Coronary artery (tissue), 2 donors: Measurements from ENCODE around the gene SVOPL.
A peak's percentile ranks its signal among the peaks of the same experiment; 100 is the strongest.

Experiments used
- DNase-seq: peaks from one replicate; pipeline ENCODE4 v3.0.0-alpha.2; 2017; ENCODE audit warnings: low spot score
- H3K27ac ChIP-seq, 2 donors: fragments of 200-600 bp; sonication (generic); one replicate each; pipeline ENCODE4 v1.5.1; 2016 to 2019
- H3K4me3 ChIP-seq: fragments of 200-600 bp; sonication (generic); 2 replicates; pipeline ENCODE4 v1.5.1; 2016; ENCODE audit warnings: mild to moderate bottlenecking, moderate library complexity
- TF ChIP-seq, protein P1 (sequence below): fragments of 200-600 bp; sonication (generic); IDR thresholded peaks from one replicate; pipeline ENCODE4 v1.5.1; 2019; ENCODE audit warnings: antibody characterized with exemption

Gene SVOPL

DNA sequence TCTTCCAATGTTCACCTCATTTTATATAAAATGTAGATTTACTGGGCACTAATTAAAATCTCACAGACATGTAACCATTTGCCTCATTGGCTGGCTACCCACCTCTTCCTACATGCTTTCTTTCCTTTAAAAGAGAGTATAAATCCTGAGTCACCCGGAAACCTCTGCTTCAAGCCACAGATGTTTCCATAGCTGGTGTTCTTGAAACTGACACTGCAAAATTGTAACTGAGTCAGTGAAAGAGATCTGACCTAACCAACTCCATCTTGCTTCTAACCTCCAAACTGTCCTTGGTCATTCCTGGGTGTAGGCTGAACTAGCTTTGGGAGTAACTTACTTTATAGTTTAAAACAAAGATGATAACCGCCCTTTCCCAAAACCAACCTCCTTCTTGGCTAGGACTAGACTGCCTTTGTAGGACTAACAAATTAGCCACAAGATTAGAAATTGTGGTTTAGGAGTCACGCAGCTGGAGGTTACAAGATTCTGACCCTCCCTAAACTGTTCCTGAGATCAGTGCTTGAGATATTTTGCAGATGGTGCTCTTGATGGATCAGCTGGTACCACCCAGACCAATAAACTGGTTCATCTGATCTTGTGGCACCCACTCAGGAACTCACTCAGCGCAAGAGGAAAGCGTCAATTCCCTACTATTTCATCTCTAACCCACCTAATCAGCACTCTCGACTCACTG lies 33.5 kb downstream of the SVOPL start:
- no peak for DNase-seq
- H3K27ac ChIP-seq, result no peak overlapping the region
- no peak overlapping the region for H3K4me3 ChIP-seq
- TF ChIP-seq, protein P1, sequence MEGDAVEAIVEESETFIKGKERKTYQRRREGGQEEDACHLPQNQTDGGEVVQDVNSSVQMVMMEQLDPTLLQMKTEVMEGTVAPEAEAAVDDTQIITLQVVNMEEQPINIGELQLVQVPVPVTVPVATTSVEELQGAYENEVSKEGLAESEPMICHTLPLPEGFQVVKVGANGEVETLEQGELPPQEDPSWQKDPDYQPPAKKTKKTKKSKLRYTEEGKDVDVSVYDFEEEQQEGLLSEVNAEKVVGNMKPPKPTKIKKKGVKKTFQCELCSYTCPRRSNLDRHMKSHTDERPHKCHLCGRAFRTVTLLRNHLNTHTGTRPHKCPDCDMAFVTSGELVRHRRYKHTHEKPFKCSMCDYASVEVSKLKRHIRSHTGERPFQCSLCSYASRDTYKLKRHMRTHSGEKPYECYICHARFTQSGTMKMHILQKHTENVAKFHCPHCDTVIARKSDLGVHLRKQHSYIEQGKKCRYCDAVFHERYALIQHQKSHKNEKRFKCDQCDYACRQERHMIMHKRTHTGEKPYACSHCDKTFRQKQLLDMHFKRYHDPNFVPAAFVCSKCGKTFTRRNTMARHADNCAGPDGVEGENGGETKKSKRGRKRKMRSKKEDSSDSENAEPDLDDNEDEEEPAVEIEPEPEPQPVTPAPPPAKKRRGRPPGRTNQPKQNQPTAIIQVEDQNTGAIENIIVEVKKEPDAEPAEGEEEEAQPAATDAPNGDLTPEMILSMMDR, result no peak

DNA sequence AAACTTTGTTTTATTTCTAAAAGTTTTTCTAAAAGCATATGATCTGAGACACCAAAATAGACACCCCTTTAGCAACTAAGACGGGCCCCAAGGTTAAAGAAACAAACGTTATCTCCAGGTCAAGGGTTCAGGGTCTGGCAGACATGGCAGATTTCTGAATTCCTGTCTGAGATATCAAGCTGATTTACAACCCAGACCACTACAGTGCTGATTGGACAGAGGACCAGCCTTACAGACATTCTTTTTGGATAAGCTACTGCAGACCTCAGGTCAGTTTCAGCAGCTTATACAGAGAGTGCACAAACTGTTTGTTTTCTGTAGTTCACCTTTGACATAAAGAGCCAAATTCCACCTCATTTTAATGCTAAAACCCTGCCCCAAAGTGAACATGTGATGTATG lies 34.8 kb downstream of the SVOPL start:
- TF ChIP-seq, protein P1, result no peak
- DNase-seq, result no peak
- Histone ChIP-seq H3K27ac (no peak overlapping the region), H3K4me3 (no peak overlapping the region)

DNA sequence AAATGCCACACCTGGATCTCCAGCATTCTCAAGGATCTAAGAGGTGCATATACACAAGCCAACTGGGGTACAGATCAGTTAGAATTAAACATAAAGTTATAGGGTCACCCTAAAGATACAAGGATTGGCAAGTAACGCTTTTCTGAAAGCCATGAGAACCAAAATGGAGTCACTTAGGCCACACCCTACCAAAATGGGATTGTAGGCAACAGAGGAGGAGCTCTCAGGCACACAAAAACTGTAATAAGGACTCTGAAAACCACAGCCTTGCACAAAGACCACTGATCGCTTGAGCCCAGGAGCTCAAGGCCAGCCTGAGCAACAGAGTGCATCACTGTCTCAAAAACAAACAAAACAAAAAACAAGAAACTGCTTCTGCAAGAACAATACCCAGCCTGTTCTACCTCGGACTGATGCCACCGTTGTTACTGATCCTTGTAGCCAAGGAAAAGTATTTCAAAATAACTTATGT lies 35.5 kb downstream of the SVOPL start:
- Histone ChIP-seq H3K4me3 (no peak overlapping the region), H3K27ac (no peak overlapping the region)
- no peak for DNase-seq
- TF ChIP-seq, protein P1, result no peak

DNA sequence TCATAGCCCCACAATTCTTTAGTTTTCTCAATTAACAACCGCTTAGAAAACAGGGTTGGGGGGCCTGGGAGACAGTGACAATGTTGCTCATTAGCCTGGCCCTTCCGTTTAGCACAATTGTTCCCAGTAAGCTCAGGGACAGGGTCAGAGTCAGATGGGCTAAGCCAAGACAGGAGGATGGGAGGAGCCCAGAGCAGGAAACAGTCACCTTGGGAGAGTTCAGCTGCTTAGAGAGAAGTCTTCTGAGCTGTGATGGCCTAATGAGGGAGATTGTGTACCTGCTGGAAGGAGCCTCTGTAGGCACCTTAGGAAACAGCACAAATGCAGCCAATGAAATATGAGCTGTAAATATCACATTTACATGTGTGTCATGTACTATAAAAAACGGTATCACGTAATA lies 35.9 kb downstream of the SVOPL start:
- no peak overlapping the region for H3K27ac ChIP-seq

DNA sequence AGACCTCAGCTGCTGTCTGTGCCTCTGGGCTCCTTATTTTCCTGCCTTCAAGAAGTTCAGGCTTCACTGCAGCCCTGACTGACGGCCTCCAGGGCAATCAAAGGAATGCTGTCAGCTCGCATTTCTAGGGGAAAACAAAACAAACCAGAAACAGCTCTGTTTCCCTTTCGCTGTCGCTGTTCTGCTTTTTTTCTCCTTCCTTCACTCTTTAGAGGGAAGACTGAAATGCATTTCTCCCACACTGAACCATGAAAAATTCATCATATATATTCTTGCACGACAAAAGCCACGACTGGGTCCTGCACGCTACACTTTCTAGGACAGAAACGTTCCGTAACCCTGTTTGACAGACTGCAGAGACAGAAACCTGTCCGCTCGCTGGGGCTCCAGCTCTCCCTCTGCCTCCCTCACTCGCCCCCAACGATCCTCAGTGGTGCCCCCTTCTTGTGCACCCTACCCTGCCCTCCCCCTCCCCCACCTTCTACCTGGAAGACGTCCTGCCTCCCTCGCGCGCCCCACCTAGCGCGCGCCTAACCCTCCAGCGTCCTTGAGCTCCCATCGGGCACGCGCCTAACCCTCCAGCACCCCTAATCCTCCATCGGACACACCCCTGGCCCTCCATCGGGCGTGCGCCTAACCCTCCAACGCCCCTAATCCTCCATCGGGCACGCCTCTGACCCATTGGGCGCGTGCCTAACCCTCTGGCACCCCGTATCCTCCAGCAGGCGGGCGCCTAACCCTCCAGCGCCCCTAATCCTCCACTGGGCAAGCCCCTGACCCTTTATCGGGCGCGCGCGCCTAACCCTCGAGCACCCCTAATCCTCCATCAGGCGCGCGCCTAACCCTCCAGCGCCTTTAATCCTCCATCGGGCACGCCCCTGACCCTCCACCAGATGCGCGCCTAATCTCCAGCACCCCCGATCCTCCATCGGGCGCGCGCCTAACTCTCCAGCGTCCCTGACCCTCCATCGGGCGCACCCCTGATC lies 37.1 kb downstream of the SVOPL start:
- TF ChIP-seq, protein P1, result no peak
- Histone ChIP-seq H3K27ac (no peak overlapping the region), H3K4me3 (peak overlapping the region; percentile 45)
- DNase-seq, result no peak

More for the DNA sequence above, 35.9 kb downstream of the SVOPL start:
- H3K4me3 ChIP-seq, result no peak overlapping the region
- DNase-seq, result no peak
- TF ChIP-seq, protein P1, result no peak

DNA sequence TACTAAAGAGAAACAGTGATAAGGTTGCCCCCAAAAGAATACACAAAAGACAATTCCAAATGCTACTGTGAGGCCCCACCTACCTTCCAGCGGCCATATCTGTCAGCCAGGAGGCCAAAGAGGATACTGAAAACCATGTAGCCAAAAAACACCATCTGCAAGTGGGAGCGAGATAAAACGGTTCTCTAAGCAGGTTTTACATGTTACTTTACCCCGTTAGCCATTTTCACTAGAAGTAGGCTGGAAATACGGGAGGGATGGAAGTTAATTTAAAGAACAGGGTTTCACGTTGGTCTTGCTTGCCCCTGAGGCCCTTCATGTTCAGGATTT lies 38.2 kb downstream of the SVOPL start:
- DNase-seq, result no peak
- Histone ChIP-seq H3K27ac (no peak overlapping the region), H3K4me3 (no peak overlapping the region)
- TF ChIP-seq, protein P1, result no peak
